K562 (cell line): ENCODE data around the gene SPATA3. TPM values are rescaled to one million over a fixed set of nuclear protein-coding genes. Genes with fewer than 3 reads are reported as not detected.

Source experiments
- ATAC-seq: fragments of 200-7000 bp; cut with Tn5 transposase; 3 replicates; pipeline ENCODE4 v1.9.1; 2020; ENCODE audit warnings: moderate library complexity
- BruUV-seq: library from RNA; stranded (reverse); fragments of 400-500 nt; replicated peaks from 2 replicates; lab custom pipeline; 2021; lab: Mats Ljungman, UMichigan
- CTCF ChIA-PET: fragments of 300-600 bp; formaldehyde crosslinking; extraction: SDS; loops from one replicate; lab custom pipeline; 2021; ENCODE audit warnings: low intra/inter-chr PET ratio; lab: Yijun Ruan, JAX
- POLR2A ChIA-PET: fragments of 300-600, 350-650 bp; sonication (Branson Sonifier 250); formaldehyde crosslinking; extraction: SDS; loops from one replicate; lab custom pipeline; 2021; ENCODE audit warnings: antibody characterized with exemption, inconsistent platforms; lab: Yijun Ruan, JAX
- DNase-seq, 4 experiments: peaks; one replicate each; pipeline versions ENCODE4 v3.0.0 to v3.0.0-alpha.2; 2011 to 2018; ENCODE audit warnings: low spot score in 3 of 4, mixed read lengths in 3 of 4; ENCODE audit errors: extremely low read depth in 1 of 4
- FAIRE-seq: peaks from 2 replicates; lab custom pipeline; 2011; peaks lifted over from hg19 to GRCh38; lab: Jason Lieb, UNC
- H2AFZ ChIP-seq: 2 replicates; pipeline ENCODE4 v1.6.0; 2011; ENCODE audit warnings: low read depth, low read length, control low read depth, inconsistent platforms
- H3K27ac ChIP-seq: fragments of 200-600 bp; 3 replicates; pipeline ENCODE4 v1.8.0; 2011; ENCODE audit warnings: low read depth, mild to moderate bottlenecking, control low read depth, inconsistent platforms, low read length, moderate library complexity, mixed read lengths; ENCODE audit errors: extremely low read depth
- H3K27me3 ChIP-seq, 2 experiments: fragments of 300-600 bp in 1 of 2; 2 replicates in 1 of 2; 3 replicates in 1 of 2; pipeline versions ENCODE4 v1.6.0 to v1.8.0; 2011; ENCODE audit warnings: inconsistent platforms in 2 of 2, low read length in 2 of 2, mild to moderate bottlenecking in 1 of 2, mixed read lengths in 1 of 2, moderate library complexity in 1 of 2; ENCODE audit not compliant: control insufficient read depth in 2 of 2, insufficient read depth in 2 of 2
- H3K36me3 ChIP-seq: fragments of 300-600 bp; 3 replicates; pipeline ENCODE4 v1.8.0; 2011; ENCODE audit warnings: mild to moderate bottlenecking, low read length, inconsistent platforms; ENCODE audit not compliant: control insufficient read depth, insufficient read depth
- H3K4me1 ChIP-seq, 2 experiments: fragments of 200-600 bp in 1 of 2; replicated peaks in 1 of 2; 2 replicates in 1 of 2; 3 replicates in 1 of 2; pipeline versions ENCODE4 v1.5.1 to v1.8.0; 2011; ENCODE audit warnings: inconsistent platforms in 2 of 2, low read length in 2 of 2, mild to moderate bottlenecking in 1 of 2, mixed read lengths in 1 of 2, moderate library complexity in 1 of 2; ENCODE audit not compliant: control insufficient read depth in 2 of 2, insufficient read depth in 2 of 2
- H3K4me2 ChIP-seq: 2 replicates; pipeline ENCODE4 v1.6.1; 2011; ENCODE audit warnings: low read length, control low read depth, inconsistent platforms, mixed read lengths; ENCODE audit not compliant: insufficient read depth
- H3K4me3 ChIP-seq: fragments of 200-600 bp; sonication (generic), shearing (Covaris generic); 2 replicates; pipeline ENCODE4 v1.5.1; 2016; ENCODE audit warnings: control low read depth, inconsistent platforms
- H3K79me2 ChIP-seq: fragments of 200-600 bp; 3 replicates; pipeline ENCODE4 v1.8.0; 2011; ENCODE audit warnings: low read length, inconsistent platforms; ENCODE audit not compliant: control insufficient read depth, insufficient read depth
- H3K9ac ChIP-seq, 2 experiments: 2 replicates each; pipeline versions ENCODE4 v1.6.0 to v1.6.1; 2011; ENCODE audit warnings: low read depth in 2 of 2, low read length in 2 of 2, control low read depth in 1 of 2, inconsistent platforms in 1 of 2, mild to moderate bottlenecking in 1 of 2, mixed read lengths in 1 of 2; ENCODE audit not compliant: insufficient read depth in 1 of 2
- H3K9me1 ChIP-seq: one replicate; pipeline ENCODE4 v1.6.0; 2011; ENCODE audit warnings: inconsistent platforms, mild to moderate bottlenecking, low read length, moderate library complexity; ENCODE audit not compliant: control insufficient read depth, insufficient read depth
- H3K9me3 ChIP-seq: replicated peaks from 2 replicates; pipeline ENCODE4 v1.5.1; 2011; ENCODE audit warnings: low read depth, low read length, inconsistent platforms; ENCODE audit not compliant: control insufficient read depth, insufficient read depth
- H4K20me1 ChIP-seq: replicated peaks from 2 replicates; pipeline ENCODE4 v1.6.1; 2011; ENCODE audit warnings: low read length, inconsistent platforms, mixed read lengths; ENCODE audit not compliant: control insufficient read depth, insufficient read depth
- ARID3B ChIP-seq: fragments of 250-450 bp; sonication (Bioruptor Pico); IDR thresholded peaks from 2 replicates; pipeline ENCODE4 v1.4.0; 2020; ENCODE audit warnings: borderline replicate concordance
- CREBBP ChIP-seq: IDR thresholded peaks from one replicate; pipeline ENCODE4 v1.6.1; 2012; ENCODE audit warnings: low read depth, mild to moderate bottlenecking, control low read depth, inconsistent platforms, low read length
- GMEB1 ChIP-seq: fragments of 250-450 bp; sonication (Bioruptor Pico); IDR thresholded peaks from 2 replicates; pipeline ENCODE4 v1.4.0; 2020; ENCODE audit warnings: mild to moderate bottlenecking
- RAD51 ChIP-seq: fragments of 450-650 bp; IDR thresholded peaks from 2 replicates; pipeline ENCODE4 v1.7.1; 2016; ENCODE audit warnings: low read depth, mild to moderate bottlenecking, borderline replicate concordance
- RB1 ChIP-seq: fragments of 450-650 bp; IDR thresholded peaks from 2 replicates; pipeline ENCODE4 v1.6.1; 2017; ENCODE audit warnings: low read depth, mild to moderate bottlenecking
- RBFOX2 ChIP-seq: fragments of 200-400 bp; formaldehyde crosslinking; IDR thresholded peaks from 2 replicates; pipeline ENCODE4 v1.6.1; 2017; ENCODE audit warnings: low read depth, mild to moderate bottlenecking, low read length, moderate library complexity
- SMARCA5 ChIP-seq: fragments of 450-650 bp; IDR thresholded peaks from 2 replicates; pipeline ENCODE4 v1.6.1; 2016
- ZNF316 ChIP-seq: fragments of 450-650 bp; IDR thresholded peaks from 2 replicates; pipeline ENCODE4 v1.6.1; 2016
- ZNF707 ChIP-seq: fragments of 250-450 bp; sonication (Bioruptor Pico); conservative IDR thresholded peaks from 2 replicates; pipeline ENCODE4 v1.8.0; 2022; ENCODE audit warnings: inconsistent platforms, mild to moderate bottlenecking, moderate library complexity
- WGBS: fragments of 100-300 bp; shearing (Covaris generic); methylation state at CpG from one replicate; pipeline ENCODE4 v1.1.6; 2016; ENCODE audit warnings: low coverage, mixed read lengths; ENCODE audit not compliant: insufficient coverage; ENCODE audit errors: missing lambda C conversion rate; 5-methylcytosine and 5-hydroxymethylcytosine counted together
- in situ Hi-C: fragments of 300-500 bp; cut with MboI; formaldehyde crosslinking; loops from 4 replicates; pipeline ENCODE4 v1.15.0; 2018; ENCODE audit warnings: inconsistent platforms, mixed read lengths
- intact Hi-C: fragments of 100-400 bp; cut with micrococcal nuclease; formaldehyde crosslinking; loops from 2 replicates; pipeline ENCODE4 v1.14.2; 2022
- polyA plus RNA-seq, 8 experiments: library from polyadenylated mRNA; depleted of rRNA in 4 of 8; stranded (reverse) in 5 of 8; unstranded in 3 of 8; fragments of >200 nt; fragmentation: Nextera tagmentation in 2 of 8; fragmentation: Illumina TruSeq in 1 of 8; extraction: Ambion mirVana in 2 of 8; extraction: Trizol in 1 of 8; gene quantifications; 2 replicates each; pipeline versions ENCODE4 v1.2.1 to v1.2.3, GENCODE V29; 2011 to 2014; ENCODE audit warnings: inconsistent platforms in 1 of 8, missing spikeins in 1 of 8
- total RNA-seq, 7 experiments: library from RNA; depleted of rRNA in 6 of 7; stranded (reverse); fragments of >200 nt in 6 of 7; fragmentation: Illumina TruSeq in 2 of 7; extraction: Trizol in 2 of 7; gene quantifications; 2 replicates each; pipeline versions ENCODE4 v1.2.1 to v1.2.3, GENCODE V29; 2011 to 2021; ENCODE audit warnings: low replicate concordance in 1 of 7
- TF ChIP-seq, protein P1 (sequence below): fragments of 250-450 bp; sonication (Bioruptor Pico); IDR thresholded peaks from 2 replicates; pipeline ENCODE4 v1.4.0; 2020
- TF ChIP-seq, protein P2 (sequence below): fragments of 250-450 bp; sonication (Bioruptor Pico); IDR thresholded peaks from 2 replicates; pipeline ENCODE4 v1.8.0; 2021; ENCODE audit warnings: borderline replicate concordance, mild to moderate bottlenecking, moderate library complexity; ENCODE audit not compliant: poor library complexity, severe bottlenecking

The SPATA3 gene
- total and polyA plus RNA-seq, 9 of the 15 experiments (the other 6 are each of a cell fraction or from before 2014, with no cell fraction given): not detected

DNA sequence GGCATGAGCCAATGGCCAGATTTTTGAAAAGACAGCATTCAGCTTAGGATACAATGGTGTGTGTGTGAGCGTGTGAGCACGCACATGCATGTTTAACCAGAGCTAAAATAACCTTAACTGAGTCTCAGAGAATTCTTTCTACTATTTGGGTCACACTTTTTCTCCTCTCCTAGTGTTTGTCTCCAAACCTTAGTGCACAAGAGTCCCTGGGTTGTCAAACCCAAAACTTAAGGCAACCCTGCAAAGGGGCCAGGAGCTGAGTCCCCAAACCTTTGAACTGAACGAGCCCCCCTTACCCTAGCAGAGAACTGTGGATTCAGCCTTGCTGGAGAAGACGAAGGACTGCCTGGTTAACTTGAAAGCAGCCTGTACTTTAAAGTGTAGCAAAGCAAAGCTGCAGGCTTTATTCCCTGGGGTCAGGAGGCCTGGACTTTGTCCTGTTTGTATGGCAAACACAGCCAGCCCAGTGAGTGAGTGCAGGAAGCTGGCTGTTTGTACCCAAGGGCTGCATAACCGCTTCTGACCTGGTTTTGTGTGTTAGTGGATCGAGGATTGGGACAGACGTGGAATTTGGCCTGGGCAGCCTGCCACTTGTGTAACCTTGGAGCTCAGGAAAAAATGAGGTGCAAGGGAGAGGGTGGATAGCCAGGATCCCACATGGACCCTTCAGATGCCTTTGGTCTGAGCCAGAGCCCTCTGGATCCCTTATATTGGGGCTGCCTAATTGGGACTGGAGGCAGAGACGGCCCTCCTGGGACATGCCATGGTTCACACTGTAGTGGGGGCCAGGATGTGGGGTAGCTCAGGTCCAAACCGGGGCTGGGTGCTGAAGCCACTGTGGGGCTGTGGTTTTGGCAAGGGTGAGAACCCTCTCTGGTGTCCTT lies 54.3 kb downstream of the SPATA3 start (continued):
- TF ChIP-seq RB1: no peak
- TF ChIP-seq, all 486 proteins: peak for 0

GRCh38 chr2:231051116-231051515 lies 55.2 kb downstream of the SPATA3 start:
- Histone ChIP-seq H2AFZ (no peak overlapping the region), H3K9me1 (no peaks in the 10 kb centered on the region), H3K9me3 (no peaks in the 10 kb centered on the region), H3K4me2 (no peak overlapping the region), H3K79me2 (no peaks in the 10 kb centered on the region), H3K36me3 (no peaks in the 10 kb centered on the region), H3K9ac (no peak overlapping the region), H3K27me3 (peaks cover 3 to 18% of the 10 kb centered on the region in 2 experiments; a peak in 3 of 5 replicates), H3K4me1 (peaks cover 0 to 11% of the 10 kb centered on the region in 2 experiments; a peak in 2 of 5 replicates), H4K20me1 (no peaks in the 10 kb centered on the region), H3K27ac (no peak overlapping the region), H3K4me3 (no peak overlapping the region)
- intact Hi-C loops (loop anchor here (10.0 kb wide), 1 partner anchor 146 kb away; no protein-coding TSS in a partner anchor), in situ Hi-C loops (no loop called here)
- FAIRE-seq (no peak), DNase-seq (no peak), ATAC-seq (no peak)
- ChIA-PET CTCF (no interaction called here), POLR2A (no interaction called here)
- BruUV-seq: no TSS peak
- TF ChIP-seq ZNF707 (CRISPR knock-in tag): no peak
- TF ChIP-seq, protein P1, sequence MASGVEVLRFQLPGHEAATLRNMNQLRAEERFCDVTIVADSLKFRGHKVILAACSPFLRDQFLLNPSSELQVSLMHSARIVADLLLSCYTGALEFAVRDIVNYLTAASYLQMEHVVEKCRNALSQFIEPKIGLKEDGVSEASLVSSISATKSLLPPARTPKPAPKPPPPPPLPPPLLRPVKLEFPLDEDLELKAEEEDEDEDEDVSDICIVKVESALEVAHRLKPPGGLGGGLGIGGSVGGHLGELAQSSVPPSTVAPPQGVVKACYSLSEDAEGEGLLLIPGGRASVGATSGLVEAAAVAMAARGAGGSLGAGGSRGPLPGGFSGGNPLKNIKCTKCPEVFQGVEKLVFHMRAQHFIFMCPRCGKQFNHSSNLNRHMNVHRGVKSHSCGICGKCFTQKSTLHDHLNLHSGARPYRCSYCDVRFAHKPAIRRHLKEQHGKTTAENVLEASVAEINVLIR (CRISPR knock-in tag): no peak
- TF ChIP-seq ZNF316: no peak
- TF ChIP-seq, protein P2, sequence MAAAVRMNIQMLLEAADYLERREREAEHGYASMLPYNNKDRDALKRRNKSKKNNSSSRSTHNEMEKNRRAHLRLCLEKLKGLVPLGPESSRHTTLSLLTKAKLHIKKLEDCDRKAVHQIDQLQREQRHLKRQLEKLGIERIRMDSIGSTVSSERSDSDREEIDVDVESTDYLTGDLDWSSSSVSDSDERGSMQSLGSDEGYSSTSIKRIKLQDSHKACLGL (CRISPR knock-in tag): no peak
- TF ChIP-seq GMEB1 (CRISPR knock-in tag): no peak
- no peak for TF ChIP-seq RAD51
- TF ChIP-seq RBFOX2: no peak
- no peak for TF ChIP-seq CREBBP
- TF ChIP-seq ARID3B (CRISPR knock-in tag): no peak
- no peak for TF ChIP-seq SMARCA5
- WGBS: 12% methylated on average over 5 of the region's 5 CpGs
